Stimulated activated CD4-positive, alpha-beta T cell treated with anti-CD3 and anti-CD28 coated beads, TNF-alpha, amount 100 ng/mL, for 1 hour (primary cell): ENCODE data around the gene SOX21.
"Not testable (repeated sequence)": the region's sequence is repeated elsewhere in the genome, so short reads cannot be mapped to it uniquely, and the experiment has no call there.

ENCODE experiments used
- DNase-seq, 3 donors: peaks; one replicate each; pipeline ENCODE4 v3.0.0-alpha.2; 2020; ENCODE audit warnings: low read depth in 3 of 3, low spot score in 1 of 3

Gene SOX21

GRCh38 chr13:94712287-94712811, at the start of gene SOX21:
Gene SOX21, minus strand, starts transcription at chr13:94712545. Its CDS starts 496 bp downstream, at chr13:94712049.
- DNase-seq, result no peak

GRCh38 chr13:94761407-94761806, 49.1 kb upstream of the SOX21 start:
- no peak for DNase-seq

- DNase-seq, result no peak
Measured at GRCh38 chr13:94759120-94759728, 46.9 kb upstream of the SOX21 start.

GRCh38 chr13:94758436-94758960, 46.2 kb upstream of the SOX21 start:
- no peak for DNase-seq

GRCh38 chr13:94753327-94753726, 41.0 kb upstream of the SOX21 start:
- DNase-seq, result no peak

GRCh38 chr13:94749162-94749561, 36.8 kb upstream of the SOX21 start:
- DNase-seq, result no peak

- no peak for DNase-seq
Measured at GRCh38 chr13:94739235-94739634, 26.9 kb upstream of the SOX21 start.

- no peak for DNase-seq
Measured at GRCh38 chr13:94731028-94731427, 18.7 kb upstream of the SOX21 start.

- DNase-seq, result not testable (repeated sequence)
Measured at GRCh38 chr13:94729941-94730340, 17.6 kb upstream of the SOX21 start.

GRCh38 chr13:94726425-94726824, 14.1 kb upstream of the SOX21 start:
- no peak for DNase-seq

GRCh38 chr13:94722609-94723345, 10.4 kb upstream of the SOX21 start:
- no peak for DNase-seq

- DNase-seq, result not testable (repeated sequence)
Measured at GRCh38 chr13:94718697-94719096, 6.4 kb upstream of the SOX21 start.

- no peak for DNase-seq
Measured at GRCh38 chr13:94717916-94718315, 5.6 kb upstream of the SOX21 start.

GRCh38 chr13:94716016-94716415, 3.7 kb upstream of the SOX21 start:
- DNase-seq, result no peak

GRCh38 chr13:94713561-94714182, 1.3 kb upstream of the SOX21 start:
- no peak for DNase-seq

GRCh38 chr13:94712812-94713560, 641 bp upstream of the SOX21 start:
- DNase-seq, result no peak

- no peak for DNase-seq
Measured at GRCh38 chr13:94711561-94712286, 621 bp downstream of the SOX21 start.

GRCh38 chr13:94710881-94711560, 1.3 kb downstream of the SOX21 start:
- no peak for DNase-seq

GRCh38 chr13:94710065-94710781, 2.1 kb downstream of the SOX21 start:
- DNase-seq, result no peak
